ENCODE results near the gene ACER2.

Gene ACER2

GRCh38 chr9:19451240-19452087 lies 42.7 kb downstream of the ACER2 start:
- TF ChIP-seq ARNTL (CRISPR knock-in tag; IDR thresholded peaks at IDR 0.05; ENCODE audit: borderline replicate concordance, low read depth) (no peak), ZNF8 (CRISPR knock-in tag; IDR thresholded peaks at IDR 0.05) (no peak), BACH2 (CRISPR knock-in tag; IDR thresholded peaks at IDR 0.05; ENCODE audit: borderline replicate concordance) (no peak), PATZ1 (CRISPR knock-in tag; IDR thresholded peaks at IDR 0.05; ENCODE audit: borderline replicate concordance) (no peak), ZFP30 (CRISPR knock-in tag; IDR thresholded peaks at IDR 0.05) (no peak), CSRNP3 (CRISPR knock-in tag; IDR thresholded peaks at IDR 0.05) (no peak)
- no peak for ATAC-seq

GRCh38 chr9:19456426-19456825 lies 47.6 kb downstream of the ACER2 start:
- TF ChIP-seq SNAI2 (CRISPR knock-in tag; IDR thresholded peaks at IDR 0.05) = no peak
- TF ChIP-seq ZNF565 (CRISPR knock-in tag; conservative IDR thresholded peaks at IDR 0.05; ENCODE audit: low read depth) = no peak
- no peak for TF ChIP-seq TSHZ2 (CRISPR knock-in tag; IDR thresholded peaks at IDR 0.05)
- TF ChIP-seq ESRRG (CRISPR knock-in tag; IDR thresholded peaks at IDR 0.05) = no peak
- no peak for TF ChIP-seq OSR1 (CRISPR knock-in tag; IDR thresholded peaks at IDR 0.05)
- TF ChIP-seq ZFP30 (CRISPR knock-in tag; IDR thresholded peaks at IDR 0.05) = no peak
- TF ChIP-seq ZNF8 (CRISPR knock-in tag; IDR thresholded peaks at IDR 0.05) = no peak
- ATAC-seq = no peak

- TF ChIP-seq TSHZ2 (CRISPR knock-in tag; IDR thresholded peaks at IDR 0.05) (no peak), PATZ1 (CRISPR knock-in tag; IDR thresholded peaks at IDR 0.05; ENCODE audit: borderline replicate concordance) (no peak)
- peak; percentile 99 for ATAC-seq
These were observed 48.3 kb downstream of the ACER2 start for GRCh38 chr9:19456996-19457692.

GRCh38 chr9:19457693-19458009 lies 48.8 kb downstream of the ACER2 start:
- TF ChIP-seq GLIS3 (CRISPR knock-in tag; IDR thresholded peaks at IDR 0.05) = no peak
- no peak for TF ChIP-seq TOX (CRISPR knock-in tag; IDR thresholded peaks at IDR 0.05; ENCODE audit: borderline replicate concordance)

More at GRCh38 chr9:19457693-19458009, 48.8 kb downstream of the ACER2 start:
- peak; percentile 11; the same call in 2 of the 3 replicates for ATAC-seq

All from SK-N-SH treated with all-trans-retinoic acid at 6 μM for 48 hours (cell line).